ENCODE measurements around the gene ADAM12. TPM values are rescaled to one million over a fixed set of nuclear protein-coding genes. Genes with fewer than 3 reads are reported as not detected.

ADAM12 gene
- total and polyA plus RNA-seq, 5 donors = 0.14 to 2.7 (median 1.4) TPM

- intact Hi-C loops (cut with DNase I) = no loop called here
- DNase-seq (no peak), ATAC-seq (no peak)
- Histone ChIP-seq H3K4me3 (ENCODE audit: low read length) (no peak overlapping the region), H3K27me3 (ENCODE audit: control insufficient read depth, insufficient read depth) (no peaks in the 10 kb centered on the region), H3K9me3 (ENCODE audit: control insufficient read depth, low read length) (no peaks in the 10 kb centered on the region), H3K4me1 (ENCODE audit: control insufficient read depth, insufficient read depth, low read length) (no peaks in the 10 kb centered on the region), H3K27ac (ENCODE audit: low read length) (no peak overlapping the region)
- WGBS = 91% methylated on average over 4 of the region's 4 CpGs
Measured at GRCh38 chr10:126204320-126204719, 184.0 kb downstream of the ADAM12 start.

DNA sequence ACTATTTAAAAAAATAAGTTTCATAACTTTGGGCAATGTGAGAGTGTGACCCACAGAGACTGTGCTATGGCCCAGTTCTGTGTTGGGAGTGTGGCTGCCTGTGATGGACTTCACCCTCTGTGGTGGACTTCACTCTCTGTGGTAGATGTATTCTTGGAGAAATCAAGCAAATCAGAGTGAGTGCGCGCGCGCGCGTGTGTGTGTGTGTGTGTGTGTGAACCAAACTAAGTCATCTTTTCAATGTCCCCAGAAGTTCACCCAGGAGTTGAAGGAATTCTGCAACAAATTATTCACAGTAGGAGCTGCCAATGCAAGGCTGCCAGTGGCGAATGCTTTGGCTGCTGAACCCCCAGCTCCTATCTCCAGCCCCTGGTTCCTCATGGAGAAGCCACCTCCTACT lies 184.5 kb downstream of the ADAM12 start:
- Histone ChIP-seq H3K4me3 (ENCODE audit: low read length) (no peak overlapping the region), H3K27ac (ENCODE audit: low read length) (no peak overlapping the region), H3K9me3 (ENCODE audit: control insufficient read depth, low read length) (no peaks in the 10 kb centered on the region), H3K27me3 (ENCODE audit: control insufficient read depth, insufficient read depth) (no peaks in the 10 kb centered on the region), H3K4me1 (ENCODE audit: control insufficient read depth, insufficient read depth, low read length) (no peaks in the 10 kb centered on the region)
- no peak for DNase-seq
- WGBS = 93% methylated on average over 7 of the region's 7 CpGs
- no peak for ATAC-seq
- intact Hi-C loops (cut with DNase I) = no loop called here

GRCh38 chr10:126201603-126202002 lies 186.7 kb downstream of the ADAM12 start:
- DNase-seq (no peak), ATAC-seq (no peak)
- intact Hi-C loops (cut with DNase I) = no loop called here
- Histone ChIP-seq H3K4me1 (ENCODE audit: control insufficient read depth, insufficient read depth, low read length) (no peaks in the 10 kb centered on the region), H3K4me3 (ENCODE audit: low read length) (no peak overlapping the region), H3K27me3 (ENCODE audit: control insufficient read depth, insufficient read depth) (no peaks in the 10 kb centered on the region), H3K27ac (ENCODE audit: low read length) (no peak overlapping the region), H3K9me3 (ENCODE audit: control insufficient read depth, low read length) (no peaks in the 10 kb centered on the region)
- WGBS = 79% methylated on average over 8 of the region's 8 CpGs

DNA sequence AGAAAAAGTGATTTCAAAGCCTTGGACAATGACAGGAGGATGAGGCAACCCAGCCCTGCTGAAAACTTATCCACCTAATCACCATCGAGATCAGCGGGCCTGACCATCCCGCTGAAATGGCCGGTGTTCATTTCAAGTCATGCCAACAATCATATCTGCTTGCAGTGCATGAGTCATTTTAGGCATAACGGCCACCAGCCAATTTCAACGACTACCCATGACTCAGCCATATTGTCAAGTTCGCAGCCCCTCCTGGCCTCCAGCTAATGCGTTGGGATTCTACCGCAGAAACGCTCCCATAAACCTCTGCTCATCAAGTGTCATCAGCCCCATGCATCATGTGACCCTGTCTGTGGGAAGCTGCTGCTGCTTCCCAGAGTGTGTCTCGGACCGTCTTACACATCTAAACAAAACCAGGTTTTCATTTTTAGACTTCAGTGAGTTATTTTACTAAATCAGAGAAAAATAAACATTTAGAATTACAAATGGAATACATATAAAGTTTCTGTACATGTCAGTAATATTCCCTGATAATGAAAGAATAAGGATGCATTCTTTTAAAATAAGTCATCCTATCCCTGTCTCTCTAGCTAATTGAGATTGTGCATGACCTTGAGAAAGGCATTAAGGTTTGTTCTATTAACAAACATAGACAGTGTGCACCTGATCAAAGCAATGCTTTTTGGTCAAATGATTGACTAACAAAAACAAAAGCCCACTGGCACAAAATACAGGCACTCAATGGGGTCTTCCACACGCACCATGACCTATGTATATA lies 188.9 kb downstream of the ADAM12 start:
- ATAC-seq (no peak), DNase-seq (no peak)
- no peaks in the 10 kb centered on the region for H3K27me3 ChIP-seq (ENCODE audit: control insufficient read depth, insufficient read depth)
- no peak overlapping the region for H3K27ac ChIP-seq (ENCODE audit: low read length)
- H3K4me3 ChIP-seq (ENCODE audit: low read length) = no peak overlapping the region
- intact Hi-C loops (cut with DNase I) = no loop called here
- H3K9me3 ChIP-seq (ENCODE audit: control insufficient read depth, low read length) = no peaks in the 10 kb centered on the region
- 76% methylated on average over 13 of the region's 13 CpGs for WGBS
- no peaks in the 10 kb centered on the region for H3K4me1 ChIP-seq (ENCODE audit: control insufficient read depth, insufficient read depth, low read length)

GRCh38 chr10:126198681-126199080 lies 189.6 kb downstream of the ADAM12 start:
- Histone ChIP-seq H3K27ac (ENCODE audit: low read length) (no peak overlapping the region), H3K4me3 (ENCODE audit: low read length) (no peak overlapping the region), H3K9me3 (ENCODE audit: control insufficient read depth, low read length) (no peaks in the 10 kb centered on the region), H3K27me3 (ENCODE audit: control insufficient read depth, insufficient read depth) (no peaks in the 10 kb centered on the region), H3K4me1 (ENCODE audit: control insufficient read depth, insufficient read depth, low read length) (no peaks in the 10 kb centered on the region)
- DNase-seq (no peak), ATAC-seq (no peak)
- intact Hi-C loops (cut with DNase I) = no loop called here

GRCh38 chr10:126197036-126197543 lies 191.2 kb downstream of the ADAM12 start:
- H3K4me3 ChIP-seq (ENCODE audit: low read length) = no peak overlapping the region
- H3K4me1 ChIP-seq (ENCODE audit: control insufficient read depth, insufficient read depth, low read length) = no peaks in the 10 kb centered on the region
- 94% methylated on average over 9 of the region's 9 CpGs for WGBS
- ATAC-seq = no peak
- H3K9me3 ChIP-seq (ENCODE audit: control insufficient read depth, low read length) = no peaks in the 10 kb centered on the region
- no peak for DNase-seq
- no peaks in the 10 kb centered on the region for H3K27me3 ChIP-seq (ENCODE audit: control insufficient read depth, insufficient read depth)
- intact Hi-C loops (cut with DNase I) = no loop called here
- H3K27ac ChIP-seq (ENCODE audit: low read length) = no peak overlapping the region

DNA sequence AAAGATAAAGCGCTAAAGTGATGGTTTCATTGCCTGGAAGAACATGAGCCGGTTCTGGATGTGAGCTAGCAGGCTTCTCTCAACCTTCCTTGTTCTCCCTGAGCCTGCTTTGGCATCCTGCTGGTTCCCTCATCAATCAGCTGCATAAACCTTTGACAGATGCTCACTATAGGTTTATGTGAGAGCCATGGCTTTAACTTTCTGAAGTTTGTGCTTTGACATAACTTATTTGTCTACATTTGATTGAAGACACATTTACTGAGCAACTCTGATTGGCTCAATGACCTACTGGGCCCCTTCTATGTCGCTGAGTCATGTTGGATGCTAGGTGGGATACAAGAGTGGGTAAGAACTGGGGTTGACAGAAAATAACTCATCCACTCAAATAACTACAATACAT lies 192.0 kb downstream of the ADAM12 start:
- intact Hi-C loops (cut with DNase I) = no loop called here

DNA sequence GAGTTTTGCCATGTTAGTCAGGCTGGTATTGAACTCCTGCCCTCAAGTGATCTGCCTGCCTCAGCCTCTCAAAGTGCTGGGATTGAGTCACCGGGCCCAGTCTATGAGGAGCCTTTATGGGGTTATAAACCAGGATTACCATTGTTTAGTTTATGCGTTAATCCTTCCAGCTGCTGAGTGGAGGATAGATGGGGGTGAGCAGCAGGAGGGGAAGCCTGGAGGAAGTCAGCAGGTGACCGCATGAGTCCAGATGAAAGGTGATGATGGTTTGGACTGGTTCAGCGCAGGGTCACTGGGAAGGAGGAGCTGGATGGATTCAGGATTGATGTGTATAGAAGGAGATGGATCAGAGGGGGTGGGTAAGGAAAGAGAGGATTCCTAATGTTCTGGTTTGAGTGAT lies 197.1 kb downstream of the ADAM12 start:
- Histone ChIP-seq H3K27ac (ENCODE audit: low read length) (no peak overlapping the region), H3K4me3 (ENCODE audit: low read length) (no peak overlapping the region), H3K27me3 (ENCODE audit: control insufficient read depth, insufficient read depth) (no peaks in the 10 kb centered on the region), H3K4me1 (ENCODE audit: control insufficient read depth, insufficient read depth, low read length) (no peaks in the 10 kb centered on the region), H3K9me3 (ENCODE audit: control insufficient read depth, low read length) (no peaks in the 10 kb centered on the region)
- DNase-seq = no peak
- intact Hi-C loops (cut with DNase I) = no loop called here
- WGBS = 93% methylated on average over 4 of the region's 4 CpGs
- no peak for ATAC-seq

More for the DNA sequence above, 192.0 kb downstream of the ADAM12 start:
- H3K4me1 ChIP-seq (ENCODE audit: control insufficient read depth, insufficient read depth, low read length) = no peaks in the 10 kb centered on the region
- H3K27ac ChIP-seq (ENCODE audit: low read length) = no peak overlapping the region
- 95% methylated on average over 3 of the region's 3 CpGs for WGBS
- DNase-seq (no peak), ATAC-seq (no peak)
- no peaks in the 10 kb centered on the region for H3K9me3 ChIP-seq (ENCODE audit: control insufficient read depth, low read length)
- H3K27me3 ChIP-seq (ENCODE audit: control insufficient read depth, insufficient read depth) = no peaks in the 10 kb centered on the region
- no peak overlapping the region for H3K4me3 ChIP-seq (ENCODE audit: low read length)

DNA sequence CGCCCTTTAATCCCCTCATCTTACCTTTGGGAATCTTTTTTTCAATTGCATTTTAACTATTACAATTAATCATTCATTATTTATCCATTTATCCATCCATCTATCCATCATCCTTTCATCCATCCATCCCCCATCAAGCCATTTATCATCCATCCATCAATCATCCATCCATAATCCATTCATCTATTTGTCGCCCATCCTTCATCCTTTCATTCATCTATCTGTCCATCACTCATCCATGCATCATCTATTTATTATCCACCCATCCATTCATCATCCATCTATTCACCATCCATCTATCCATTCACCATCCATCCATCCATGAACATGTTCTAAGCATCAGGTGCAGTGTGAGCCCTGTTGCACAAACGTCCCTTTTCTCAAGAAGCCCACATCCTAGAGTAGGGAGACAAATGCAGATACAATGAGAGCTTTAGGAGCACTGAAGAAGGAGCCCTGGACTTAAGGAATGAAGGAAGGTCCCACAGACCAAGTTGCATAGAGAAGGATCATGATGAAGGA lies 199.5 kb downstream of the ADAM12 start:
- Histone ChIP-seq H3K27ac (ENCODE audit: low read length) (no peak overlapping the region), H3K4me3 (ENCODE audit: low read length) (no peak overlapping the region), H3K9me3 (ENCODE audit: control insufficient read depth, low read length) (no peaks in the 10 kb centered on the region), H3K27me3 (ENCODE audit: control insufficient read depth, insufficient read depth) (no peaks in the 10 kb centered on the region), H3K4me1 (ENCODE audit: control insufficient read depth, insufficient read depth, low read length) (no peaks in the 10 kb centered on the region)
- 88% methylated on average over 3 of the region's 3 CpGs for WGBS
- DNase-seq (no peak), ATAC-seq (no peak)
- intact Hi-C loops (cut with DNase I) = no loop called here

DNA sequence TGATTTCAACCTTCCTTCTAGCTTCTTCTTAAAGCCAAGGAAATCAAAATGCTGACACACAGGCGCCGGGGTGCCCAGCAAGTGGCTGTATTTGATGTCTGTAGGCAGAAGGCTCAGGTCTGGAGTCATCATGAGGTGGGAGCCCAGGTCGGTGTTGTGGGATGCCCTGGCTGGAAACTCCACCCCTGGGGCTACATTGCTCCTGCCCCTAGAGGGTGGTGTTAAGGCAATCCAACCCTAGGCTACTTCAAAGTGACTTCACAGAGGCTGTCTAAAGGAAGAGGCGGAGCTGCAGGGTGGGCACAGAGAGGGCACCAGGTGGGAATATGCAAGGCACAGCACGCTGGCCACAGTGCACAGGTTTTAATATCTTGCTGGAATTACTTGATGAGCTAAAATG lies 200.9 kb downstream of the ADAM12 start:
- H3K4me1 ChIP-seq (ENCODE audit: control insufficient read depth, insufficient read depth, low read length) = no peaks in the 10 kb centered on the region
- no peaks in the 10 kb centered on the region for H3K27me3 ChIP-seq (ENCODE audit: control insufficient read depth, insufficient read depth)
- ATAC-seq (no peak), DNase-seq (no peak)
- H3K9me3 ChIP-seq (ENCODE audit: control insufficient read depth, low read length) = no peaks in the 10 kb centered on the region
- no peak overlapping the region for H3K4me3 ChIP-seq (ENCODE audit: low read length)
- intact Hi-C loops (cut with DNase I) = no loop called here
- H3K27ac ChIP-seq (ENCODE audit: low read length) = no peak overlapping the region
- WGBS = 88% methylated on average over 5 of the region's 5 CpGs

DNA sequence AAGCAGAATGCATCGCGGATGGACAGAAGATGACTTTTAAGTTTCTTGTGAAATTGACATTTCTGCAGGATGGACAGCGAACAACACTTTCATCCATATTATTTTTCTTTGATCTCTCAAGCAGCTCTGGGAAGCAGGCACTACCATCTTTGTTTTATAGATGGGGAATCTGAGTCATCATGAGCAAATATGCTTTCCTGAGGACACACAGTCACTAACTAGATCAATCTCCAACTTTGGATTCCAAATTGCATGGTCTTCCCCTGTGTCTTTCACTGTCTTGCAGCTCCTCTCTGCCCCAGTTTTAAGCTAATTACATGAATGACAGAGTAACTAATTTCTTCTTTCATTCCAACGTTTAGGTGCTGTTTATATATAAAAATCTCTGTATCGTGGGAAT lies 201.5 kb downstream of the ADAM12 start:
- WGBS = 86% methylated on average over 5 of the region's 5 CpGs
- H3K4me3 ChIP-seq (ENCODE audit: low read length) = no peak overlapping the region
- DNase-seq = no peak
- no peaks in the 10 kb centered on the region for H3K9me3 ChIP-seq (ENCODE audit: control insufficient read depth, low read length)
- no peak overlapping the region for H3K27ac ChIP-seq (ENCODE audit: low read length)
- intact Hi-C loops (cut with DNase I) = no loop called here
- no peaks in the 10 kb centered on the region for H3K4me1 ChIP-seq (ENCODE audit: control insufficient read depth, insufficient read depth, low read length)
- ATAC-seq = no peak
- no peaks in the 10 kb centered on the region for H3K27me3 ChIP-seq (ENCODE audit: control insufficient read depth, insufficient read depth)
